Measurements from ENCODE around the gene ANKRD34A.

DNA sequence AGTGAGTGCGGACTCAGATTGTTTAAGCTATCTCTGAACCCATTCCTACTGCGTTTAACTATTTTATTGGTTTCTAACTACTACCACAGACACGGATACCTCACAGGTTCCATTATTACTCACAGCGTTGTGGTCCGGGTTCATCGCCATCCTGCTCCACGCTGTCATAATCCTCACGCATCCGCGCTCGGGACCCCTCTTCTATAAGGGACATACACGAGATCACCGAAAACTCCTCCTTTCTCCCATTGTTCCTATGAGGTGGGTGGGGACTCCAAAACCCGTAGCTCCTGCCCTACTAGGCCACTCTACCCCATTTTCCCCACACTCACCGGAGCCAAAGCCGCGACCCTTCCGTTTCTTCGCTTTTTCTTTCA, 37.7 kb downstream of the ANKRD34A start:
- TF ChIP-seq CREB1 (CRISPR knock-in tag; IDR thresholded peaks at IDR 0.05) (no peak), SP1 (CRISPR knock-in tag; conservative IDR thresholded peaks at IDR 0.05) (no peak), NFE2L1 (CRISPR knock-in tag; IDR thresholded peaks at IDR 0.05) (no peak), NFYB (CRISPR knock-in tag; conservative IDR thresholded peaks at IDR 0.05; ENCODE audit: low read depth) (no peak)
- TF ChIP-seq, protein P1, sequence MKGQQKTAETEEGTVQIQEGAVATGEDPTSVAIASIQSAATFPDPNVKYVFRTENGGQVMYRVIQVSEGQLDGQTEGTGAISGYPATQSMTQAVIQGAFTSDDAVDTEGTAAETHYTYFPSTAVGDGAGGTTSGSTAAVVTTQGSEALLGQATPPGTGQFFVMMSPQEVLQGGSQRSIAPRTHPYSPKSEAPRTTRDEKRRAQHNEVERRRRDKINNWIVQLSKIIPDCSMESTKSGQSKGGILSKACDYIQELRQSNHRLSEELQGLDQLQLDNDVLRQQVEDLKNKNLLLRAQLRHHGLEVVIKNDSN (CRISPR knock-in tag; IDR thresholded peaks at IDR 0.05), result no peak
- TF ChIP-seq, protein P2, sequence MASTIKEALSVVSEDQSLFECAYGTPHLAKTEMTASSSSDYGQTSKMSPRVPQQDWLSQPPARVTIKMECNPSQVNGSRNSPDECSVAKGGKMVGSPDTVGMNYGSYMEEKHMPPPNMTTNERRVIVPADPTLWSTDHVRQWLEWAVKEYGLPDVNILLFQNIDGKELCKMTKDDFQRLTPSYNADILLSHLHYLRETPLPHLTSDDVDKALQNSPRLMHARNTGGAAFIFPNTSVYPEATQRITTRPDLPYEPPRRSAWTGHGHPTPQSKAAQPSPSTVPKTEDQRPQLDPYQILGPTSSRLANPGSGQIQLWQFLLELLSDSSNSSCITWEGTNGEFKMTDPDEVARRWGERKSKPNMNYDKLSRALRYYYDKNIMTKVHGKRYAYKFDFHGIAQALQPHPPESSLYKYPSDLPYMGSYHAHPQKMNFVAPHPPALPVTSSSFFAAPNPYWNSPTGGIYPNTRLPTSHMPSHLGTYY (CRISPR knock-in tag; IDR thresholded peaks at IDR 0.05), result no peak
- TF ChIP-seq, protein P3, sequence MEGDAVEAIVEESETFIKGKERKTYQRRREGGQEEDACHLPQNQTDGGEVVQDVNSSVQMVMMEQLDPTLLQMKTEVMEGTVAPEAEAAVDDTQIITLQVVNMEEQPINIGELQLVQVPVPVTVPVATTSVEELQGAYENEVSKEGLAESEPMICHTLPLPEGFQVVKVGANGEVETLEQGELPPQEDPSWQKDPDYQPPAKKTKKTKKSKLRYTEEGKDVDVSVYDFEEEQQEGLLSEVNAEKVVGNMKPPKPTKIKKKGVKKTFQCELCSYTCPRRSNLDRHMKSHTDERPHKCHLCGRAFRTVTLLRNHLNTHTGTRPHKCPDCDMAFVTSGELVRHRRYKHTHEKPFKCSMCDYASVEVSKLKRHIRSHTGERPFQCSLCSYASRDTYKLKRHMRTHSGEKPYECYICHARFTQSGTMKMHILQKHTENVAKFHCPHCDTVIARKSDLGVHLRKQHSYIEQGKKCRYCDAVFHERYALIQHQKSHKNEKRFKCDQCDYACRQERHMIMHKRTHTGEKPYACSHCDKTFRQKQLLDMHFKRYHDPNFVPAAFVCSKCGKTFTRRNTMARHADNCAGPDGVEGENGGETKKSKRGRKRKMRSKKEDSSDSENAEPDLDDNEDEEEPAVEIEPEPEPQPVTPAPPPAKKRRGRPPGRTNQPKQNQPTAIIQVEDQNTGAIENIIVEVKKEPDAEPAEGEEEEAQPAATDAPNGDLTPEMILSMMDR (IDR thresholded peaks at IDR 0.05), result no peak
- TF ChIP-seq, protein P4, sequence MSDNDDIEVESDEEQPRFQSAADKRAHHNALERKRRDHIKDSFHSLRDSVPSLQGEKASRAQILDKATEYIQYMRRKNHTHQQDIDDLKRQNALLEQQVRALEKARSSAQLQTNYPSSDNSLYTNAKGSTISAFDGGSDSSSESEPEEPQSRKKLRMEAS (CRISPR knock-in tag; IDR thresholded peaks at IDR 0.05), result no peak
- TF ChIP-seq, protein P5, sequence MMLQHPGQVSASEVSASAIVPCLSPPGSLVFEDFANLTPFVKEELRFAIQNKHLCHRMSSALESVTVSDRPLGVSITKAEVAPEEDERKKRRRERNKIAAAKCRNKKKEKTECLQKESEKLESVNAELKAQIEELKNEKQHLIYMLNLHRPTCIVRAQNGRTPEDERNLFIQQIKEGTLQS (CRISPR knock-in tag; conservative IDR thresholded peaks at IDR 0.05), result no peak
